VCaP (cell line): ENCODE measurements around the gene PIAS1.
"Not testable (repeated sequence)": the region's sequence is repeated elsewhere in the genome, so short reads cannot be mapped to it uniquely, and the experiment has no call there.

ENCODE experiments used
- H3K27ac ChIP-seq: fragments of 450-650 bp; 2 replicates; pipeline ENCODE4 v1.5.1; 2017
- CTCF ChIP-seq: fragments of 450-650 bp; conservative IDR thresholded peaks from 2 replicates; pipeline ENCODE4 v1.5.1; 2017; ENCODE audit warnings: mild to moderate bottlenecking, moderate library complexity

PIAS1 gene

GRCh38 chr15:68200016-68200861 is 146.1 kb downstream of the PIAS1 start:
- H3K27ac ChIP-seq: 0 out of 2 replicates have a peak overlapping the region, but pooled peaks have one; percentile 8
- no peak for TF ChIP-seq CTCF

DNA sequence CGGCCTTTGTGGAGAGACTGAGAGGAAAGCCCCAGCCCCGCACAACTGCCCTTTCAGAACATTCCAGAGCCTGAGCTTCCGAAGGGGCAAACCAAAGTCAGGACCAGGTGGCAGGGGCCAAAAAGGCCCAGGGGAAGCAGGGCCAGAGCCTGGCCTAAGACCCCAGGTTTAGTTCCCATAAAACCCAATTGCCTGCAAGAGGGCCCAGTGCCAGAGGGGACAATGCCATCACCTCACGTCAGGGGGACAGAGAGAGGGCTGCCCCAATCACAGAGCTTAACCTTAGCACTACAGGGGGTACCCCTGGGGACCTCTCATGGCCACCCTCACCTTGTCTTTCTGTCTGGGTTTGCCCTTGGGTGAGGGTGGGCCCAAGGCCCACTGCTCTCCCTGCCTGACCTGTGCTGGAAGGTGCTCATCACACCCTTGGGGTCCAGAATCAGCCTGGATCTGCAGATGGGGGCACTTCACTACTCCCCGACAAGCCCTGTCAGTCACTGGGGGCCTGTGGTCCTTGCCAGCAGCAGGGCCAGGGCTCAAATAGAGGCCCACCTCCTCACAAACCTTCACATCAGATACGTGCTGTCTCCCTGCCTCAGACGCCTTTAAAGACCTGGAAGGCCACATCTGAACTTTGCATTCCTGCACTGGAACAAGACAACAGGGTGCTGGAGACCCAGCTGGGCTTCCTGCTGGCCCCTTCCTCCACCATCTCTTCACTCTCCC is 147.2 kb downstream of the PIAS1 start:
- no peak for TF ChIP-seq CTCF
- H3K27ac ChIP-seq: no peak overlapping the region

DNA sequence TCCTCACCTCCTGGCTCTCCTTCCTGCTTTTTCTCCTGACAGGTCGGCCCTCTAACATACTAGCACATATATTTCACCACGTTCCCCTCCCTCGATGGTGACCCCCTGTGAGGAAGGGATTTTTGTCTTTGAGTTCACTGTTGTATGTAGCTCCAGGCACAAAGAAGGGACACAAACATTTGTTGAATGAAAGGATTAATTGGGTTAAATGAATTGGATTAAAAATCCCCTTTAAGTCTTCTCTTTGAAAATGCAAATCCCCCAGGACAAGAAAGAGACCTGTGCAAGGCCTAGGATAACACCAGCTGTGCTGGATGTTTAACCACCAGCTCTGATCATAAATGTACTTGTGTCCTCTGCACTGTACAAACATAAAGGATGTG is 147.8 kb downstream of the PIAS1 start:
- no peak for TF ChIP-seq CTCF
- H3K27ac ChIP-seq: no peak overlapping the region

- not testable (repeated sequence) for H3K27ac ChIP-seq
Observed at GRCh38 chr15:68202994-68203393, 148.9 kb downstream of the PIAS1 start.

- TF ChIP-seq CTCF: no peak
- peak overlapping the region; percentile 91; the same call in 1 of the 2 replicates for H3K27ac ChIP-seq
Observed at GRCh38 chr15:68203486-68203885, 149.4 kb downstream of the PIAS1 start.

DNA sequence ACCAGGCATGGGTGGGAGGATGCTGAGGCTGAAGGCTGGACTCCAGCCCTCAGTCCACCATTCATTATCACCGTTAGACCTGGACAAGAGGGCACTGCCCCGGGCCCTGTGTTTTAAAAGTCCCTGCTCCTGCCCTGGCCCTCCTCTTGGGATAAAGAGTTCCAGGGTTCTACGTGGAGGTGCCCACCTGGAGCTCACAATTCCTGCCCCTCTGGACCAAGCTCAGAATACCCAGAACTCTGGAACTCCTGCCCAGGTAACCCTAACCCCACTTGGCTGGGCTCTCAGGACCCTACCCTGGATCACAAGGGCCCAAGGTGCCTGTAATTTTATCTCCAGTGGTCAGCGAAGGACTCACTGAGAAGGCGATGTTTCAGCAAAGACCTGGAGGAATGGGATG is 149.8 kb downstream of the PIAS1 start:
- no peak for TF ChIP-seq CTCF

DNA sequence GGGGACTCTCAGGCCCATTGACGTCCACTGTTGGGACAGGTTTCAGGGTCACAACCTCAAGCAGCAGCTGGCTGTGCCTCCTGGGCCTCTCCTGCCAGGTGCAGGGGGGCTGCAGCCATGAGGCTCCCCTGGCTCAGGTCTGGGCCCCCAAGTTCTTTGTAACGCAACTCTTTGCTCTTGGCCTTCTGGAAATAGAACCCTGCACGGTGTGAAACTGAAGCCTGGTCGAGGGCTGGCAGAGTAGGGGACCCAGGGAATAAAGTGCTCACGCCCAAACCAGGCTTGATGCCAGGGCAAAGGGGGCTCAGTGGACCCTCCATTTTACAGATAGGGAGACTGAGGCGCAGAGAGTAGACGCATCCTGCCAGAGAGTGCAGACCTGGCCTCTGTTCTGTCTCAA is 150.2 kb downstream of the PIAS1 start:
- no peak for TF ChIP-seq CTCF
- peak overlapping the region; percentile 91 for H3K27ac ChIP-seq

More for the DNA sequence above, 149.8 kb downstream of the PIAS1 start:
- H3K27ac ChIP-seq: peak overlapping the region; percentile 91; the same call in 1 of the 2 replicates
